Muscle of back (tissue), 11 donors: Measurements from ENCODE around the gene HJV. TPM values are rescaled to one million over a fixed set of nuclear protein-coding genes. Genes with fewer than 3 reads are reported as not detected.
A peak's percentile ranks its signal among the peaks of the same experiment; 100 is the strongest.

Source experiments
- DNase-seq, 3 donors: peaks; one replicate each; pipeline versions ENCODE4 v3.0.0 to v3.0.0-alpha.2; 2013
- polyA plus RNA-seq, 10 donors: library from polyadenylated mRNA; unstranded; fragments of 120-200 nt; gene quantifications; one replicate each; pipeline ENCODE4 v1.2.1, GENCODE V29; 2013; ENCODE audit not compliant: insufficient read length in 10 of 10

Gene HJV
- polyA plus RNA-seq, 10 donors, result 103 to 254 (median 180) TPM

DNA sequence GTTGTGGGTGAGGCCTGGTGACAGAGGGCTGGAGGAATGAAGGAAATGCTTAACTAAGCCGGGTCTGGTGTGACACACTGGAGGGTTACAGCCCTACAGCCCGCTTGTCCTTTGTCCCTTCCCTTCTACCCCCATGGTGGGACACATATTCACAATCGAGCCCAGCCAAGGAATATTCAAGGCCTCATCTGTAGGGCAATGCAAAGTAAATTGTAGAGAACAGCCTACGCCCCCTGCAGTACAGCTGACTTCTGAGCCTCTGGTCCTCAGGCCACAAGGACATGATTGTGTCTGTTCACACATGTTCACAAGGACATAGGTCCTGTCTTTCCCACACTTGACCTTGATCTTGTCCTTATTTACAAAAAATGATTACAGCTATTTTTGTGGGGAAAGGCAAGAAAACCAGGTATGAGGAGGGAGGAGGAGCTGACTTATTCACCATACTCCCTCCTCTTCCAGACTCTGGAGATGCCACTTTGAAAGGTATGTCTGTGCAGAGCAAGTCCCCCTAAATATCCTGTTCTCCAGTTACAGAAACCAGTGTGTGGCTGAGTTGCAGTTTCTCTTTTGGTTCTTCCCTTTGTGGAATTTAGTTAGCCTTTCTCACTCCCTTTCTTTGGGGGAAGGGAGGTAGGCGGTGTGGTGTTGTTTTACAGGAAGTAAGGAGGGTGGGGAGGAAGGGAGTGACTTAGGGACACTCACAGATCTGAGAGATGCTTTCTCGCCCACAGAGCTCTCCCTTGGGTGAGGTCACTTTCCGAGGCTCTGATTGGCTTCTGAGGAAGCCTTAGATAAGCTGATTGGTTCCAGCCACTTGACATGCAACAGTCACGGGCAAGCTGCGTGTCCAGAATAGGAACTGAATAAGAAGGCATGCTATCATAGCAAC lies 42.4 kb downstream of the HJV start:
- peak; percentile 98 to 100 (median 99) for DNase-seq

DNA sequence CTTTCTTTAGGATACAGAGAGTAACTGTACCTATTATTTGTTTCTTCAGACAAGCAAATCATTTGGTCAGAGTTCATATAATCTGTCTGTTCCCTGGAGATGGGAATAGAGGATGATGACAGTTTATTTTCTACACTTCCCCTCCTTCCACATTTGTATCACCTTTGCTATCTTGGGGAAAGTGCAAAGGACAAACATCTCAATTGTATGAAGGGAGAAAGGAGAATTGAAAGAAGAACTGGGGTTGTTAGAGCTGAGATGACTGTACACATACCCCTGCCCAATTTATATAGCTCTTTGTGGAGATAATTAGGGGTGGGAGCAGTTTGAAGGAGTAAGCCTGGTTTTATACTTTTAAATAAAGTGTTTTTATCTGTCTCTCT lies 43.1 kb downstream of the HJV start:
- no peak for DNase-seq

DNA sequence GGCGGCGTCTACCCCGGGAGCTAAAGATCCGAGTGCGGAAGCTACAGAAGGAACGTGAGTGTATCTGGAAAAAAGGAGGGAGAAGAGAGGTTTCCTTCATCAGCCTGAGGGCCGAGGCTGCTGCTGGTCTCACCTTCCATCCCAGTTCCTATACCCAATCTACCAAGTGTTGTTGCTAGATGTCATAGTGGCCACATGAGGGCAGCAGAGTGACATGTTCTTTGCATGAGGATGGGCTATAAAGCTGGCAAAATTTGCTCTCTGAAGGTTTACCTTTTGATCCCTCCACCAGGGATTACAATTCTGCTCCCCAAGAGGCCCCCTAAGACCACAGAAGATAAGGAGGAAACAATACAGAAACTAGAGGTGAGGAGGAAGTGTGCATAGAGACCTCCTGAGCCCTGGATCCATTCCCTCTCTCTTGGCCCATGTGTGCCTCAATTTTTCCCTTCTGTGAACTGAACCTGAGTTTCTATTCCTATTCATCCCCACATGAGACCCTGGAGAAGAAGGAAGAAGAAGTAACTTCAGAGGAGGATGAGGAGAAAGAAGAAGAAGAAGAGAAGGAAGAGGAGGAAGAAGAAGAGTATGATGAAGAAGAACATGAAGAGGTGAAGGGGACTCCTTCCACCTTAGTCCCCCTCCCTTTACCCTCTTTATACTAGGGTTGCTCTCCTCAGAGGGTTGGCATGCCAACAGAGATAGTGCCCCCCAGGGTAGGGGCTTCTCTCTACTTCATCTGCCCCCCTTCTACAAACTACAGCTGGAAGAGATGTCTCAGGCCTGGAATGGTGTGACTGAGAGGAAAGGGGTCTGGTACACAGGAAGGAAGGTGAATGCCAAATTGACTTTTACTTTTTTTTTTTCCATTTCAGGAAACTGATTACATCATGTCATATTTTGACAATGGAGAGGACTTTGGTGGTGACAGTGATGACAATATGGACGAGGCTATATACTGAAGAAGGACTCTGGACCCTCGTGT lies 43.8 kb downstream of the HJV start:
- DNase-seq, result peak; percentile 83 to 92 (median 88)

DNA sequence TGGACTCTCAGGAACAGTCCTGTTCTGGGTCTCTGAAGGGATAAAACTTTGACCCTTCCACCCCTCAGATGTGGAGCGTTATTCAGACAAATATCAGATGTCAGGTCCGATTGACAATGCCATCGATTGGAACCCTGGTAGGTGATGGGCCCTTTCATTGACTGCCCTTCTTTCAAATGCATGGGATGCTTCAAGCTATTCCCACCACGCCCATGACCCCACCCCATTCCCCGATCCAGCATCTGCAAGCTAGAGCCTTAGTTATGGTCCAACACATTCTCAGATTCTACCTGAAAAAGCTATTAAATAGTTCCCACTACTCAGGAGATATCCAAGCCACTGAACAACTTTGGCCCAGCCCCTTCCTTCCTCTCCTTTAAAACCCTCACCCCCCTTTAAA lies 44.5 kb downstream of the HJV start:
- no peak for DNase-seq

- DNase-seq, result peak in 1 of 3 donors; percentile 12
Measured at GRCh38 chr1:145975216-145975615, 46.3 kb downstream of the HJV start.

DNA sequence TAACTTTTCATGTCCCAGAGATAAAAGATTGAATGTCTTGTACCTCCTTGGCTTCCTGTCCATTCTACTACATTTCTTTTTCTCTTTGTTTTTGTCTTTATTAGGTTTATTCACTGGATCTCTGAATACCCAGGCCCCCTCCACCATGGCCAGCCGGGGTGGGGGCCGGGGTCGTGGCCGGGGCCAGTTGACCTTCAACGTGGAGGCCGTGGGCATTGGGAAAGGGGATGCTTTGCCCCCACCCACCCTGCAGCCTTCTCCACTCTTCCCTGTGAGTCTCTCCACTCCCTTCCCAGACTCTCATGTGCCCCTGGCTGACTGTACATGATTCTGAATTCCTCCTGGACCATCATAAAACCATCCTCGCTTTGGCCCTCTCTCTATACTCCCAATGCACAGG lies 46.8 kb downstream of the HJV start:
- no peak for DNase-seq

DNA sequence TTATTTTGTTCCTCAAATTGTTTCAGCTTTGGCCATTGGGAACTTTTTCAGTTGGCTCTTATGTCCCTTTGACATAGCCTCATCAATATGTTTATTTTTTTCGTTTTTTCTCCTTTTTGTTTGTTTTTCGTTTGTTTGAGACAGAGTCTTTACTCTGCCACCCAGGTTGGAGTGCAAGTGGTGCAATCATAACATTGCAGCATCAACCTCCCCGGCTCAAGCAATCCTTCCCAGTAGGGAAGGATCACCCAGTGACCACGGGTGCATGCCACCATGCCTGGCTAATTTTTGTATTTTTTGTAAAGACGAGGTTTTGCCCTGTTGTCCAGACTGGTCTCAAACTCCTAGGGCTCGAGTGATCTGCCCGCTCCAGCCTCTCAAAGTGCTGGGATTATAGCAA lies 49.0 kb downstream of the HJV start:
- no peak for DNase-seq

Other genes with a start within 250 kb of the HJV start
- gene RNF115, start 197.6 kb downstream of the HJV start, polyA plus RNA-seq, result 10 to 100 TPM; 11.2 to 21.2 (median 15.5) TPM
- 10 to 100 TPM; 18.2 to 22.9 (median 21.0) TPM for gene POLR3C, start 197.5 kb downstream of the HJV start, polyA plus RNA-seq
- 10 to 100 TPM in 8 of 10 donors, 1 to 10 TPM in 2; 8.4 to 17.9 (median 12.9) TPM for gene NUDT17, start 176.1 kb downstream of the HJV start, polyA plus RNA-seq
- 10 to 100 TPM; 37.9 to 62.4 (median 45.7) TPM for gene PIAS3, start 162.7 kb downstream of the HJV start, polyA plus RNA-seq
- gene ANKRD35, start 135.9 kb downstream of the HJV start, polyA plus RNA-seq, result 1 to 10 TPM; 1.8 to 4.6 (median 2.3) TPM
- 10 to 100 TPM in 2 of 10 donors, 1 to 10 TPM in 8; 2.4 to 17.0 (median 7.5) TPM for gene ITGA10, start 111.7 kb downstream of the HJV start, polyA plus RNA-seq
- 10 to 100 TPM; 19.5 to 27.3 (median 23.9) TPM for gene PEX11B, start 103.0 kb downstream of the HJV start, polyA plus RNA-seq
- gene RBM8A, start 94.3 kb downstream of the HJV start, polyA plus RNA-seq, result 100 to 1,000 TPM; 113 to 144 (median 122) TPM
- 10 to 100 TPM; 26.1 to 33.0 (median 30.1) TPM for gene LIX1L, start 63.7 kb downstream of the HJV start, polyA plus RNA-seq
- 1 to 10 TPM in 6 of 10 donors, under 1 TPM in 4; 0.73 to 1.4 (median 1.1) TPM for gene ANKRD34A, start 57.2 kb downstream of the HJV start, polyA plus RNA-seq
- gene POLR3GL, start 57.0 kb downstream of the HJV start, polyA plus RNA-seq, result 10 to 100 TPM; 32.9 to 41.1 (median 37.8) TPM
- 100 to 1,000 TPM; 214 to 318 (median 275) TPM for gene TXNIP, start 25.2 kb downstream of the HJV start, polyA plus RNA-seq
- 1 to 10 TPM; 1.3 to 2.2 (median 1.5) TPM for gene NBPF10, start 123.1 kb upstream of the HJV start, polyA plus RNA-seq
- 10 to 100 TPM; 21.0 to 34.2 (median 27.2) TPM for gene NOTCH2NLA, start 207.3 kb upstream of the HJV start, polyA plus RNA-seq